ENCODE results near the gene TALDO1. TPM values are rescaled to one million over a fixed set of nuclear protein-coding genes. Genes with fewer than 3 reads are reported as not detected.

TALDO1 gene
- total and polyA plus RNA-seq, 2 donors (not counting 3 experiments of a cell fraction or from before 2014, with no cell fraction given): 211 to 294 TPM

DNA sequence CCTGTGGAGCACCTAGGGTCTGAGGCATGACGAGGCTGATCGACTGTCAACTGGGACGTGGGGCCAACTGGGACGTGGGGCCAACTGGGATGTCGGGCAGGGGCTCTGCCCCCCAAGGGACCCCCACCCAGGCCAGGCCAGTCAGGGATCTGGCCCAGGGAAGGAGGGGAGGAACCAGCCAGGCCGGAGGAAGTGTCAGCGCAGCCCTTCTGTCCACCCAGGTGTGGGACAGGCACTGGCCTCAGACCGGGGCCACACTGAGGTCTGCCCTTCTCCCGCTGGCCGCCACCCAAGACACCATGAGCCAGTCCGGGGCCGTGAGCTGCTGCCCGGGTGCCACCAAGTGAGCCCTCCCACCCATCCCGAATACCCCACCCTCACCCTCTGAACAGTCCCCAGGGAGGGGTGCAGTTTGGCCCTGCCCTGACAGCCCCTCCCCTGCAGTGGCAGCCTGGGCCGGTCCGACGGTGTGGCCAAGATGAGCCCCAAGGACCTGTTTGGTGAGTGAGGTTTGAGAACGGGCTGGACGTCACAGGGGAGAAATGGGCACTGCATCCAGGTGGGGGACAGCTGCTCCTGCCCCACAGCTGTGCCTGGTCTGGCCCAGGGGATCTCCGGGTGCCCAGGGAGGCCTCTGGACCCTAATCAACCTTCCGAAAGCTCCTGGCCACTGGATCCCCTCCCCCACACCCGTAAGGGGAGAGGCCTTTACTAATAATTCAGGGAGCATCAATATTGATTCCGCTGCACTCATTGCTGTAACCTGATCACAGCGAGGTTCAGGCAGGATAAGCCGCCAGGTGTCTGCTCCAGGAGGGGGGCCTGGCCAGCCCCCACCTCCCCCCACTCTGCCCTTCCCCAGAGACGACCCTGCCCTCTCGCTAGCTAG, 37.9 kb upstream of the TALDO1 start:
- intact Hi-C loops (cut with micrococcal nuclease): no loop called here
- H3K79me2 ChIP-seq (ENCODE audit: control insufficient read depth, insufficient read depth, low read length): no peaks in the 10 kb centered on the region

More for the DNA sequence above, 37.9 kb upstream of the TALDO1 start:
- POLR2A ChIA-PET: no interaction called here
- no TSS peak for BruUV-seq (replicated peaks)
- Histone ChIP-seq H3K4me2 (ENCODE audit: insufficient read depth, low read length) (no peak overlapping the region), H3K36me3 (ENCODE audit: control insufficient read depth in 2 of 2, extremely low read depth in 1 of 2, insufficient read depth in 2 of 2, low read length in 2 of 2) (no peaks in the 10 kb centered on the region), H3K27ac (ENCODE audit: insufficient read depth, low read depth, low read length) (no peak overlapping the region), H2AFZ (ENCODE audit: low read depth, low read length) (no peak overlapping the region), H3K4me3 (replicated peaks in 1 of 3; ENCODE audit: insufficient read depth in 1 of 3, low read depth in 1 of 3, low read length in 3 of 3) (no peak overlapping the region), H3K9me3 (replicated peaks; ENCODE audit: control insufficient read depth, insufficient read depth, low read length) (no peaks in the 10 kb centered on the region), H3K4me1 (ENCODE audit: control insufficient read depth, extremely low read depth, insufficient read depth, low read length) (peaks cover 5% of the 10 kb centered on the region), H3K27me3 (ENCODE audit: control insufficient read depth in 2 of 2, insufficient read depth in 2 of 2, low read length in 2 of 2) (no peaks in the 10 kb centered on the region), H3K9ac (replicated peaks; ENCODE audit: extremely low read depth, insufficient read depth, low read length) (no peak overlapping the region), H3K9me1 (replicated peaks; ENCODE audit: control insufficient read depth, extremely low read depth, insufficient read depth, low read length) (no peaks in the 10 kb centered on the region), H4K20me1 (replicated peaks; ENCODE audit: control insufficient read depth, extremely low read depth, insufficient read depth, low read length) (no peaks in the 10 kb centered on the region)
- TF ChIP-seq, protein P1, sequence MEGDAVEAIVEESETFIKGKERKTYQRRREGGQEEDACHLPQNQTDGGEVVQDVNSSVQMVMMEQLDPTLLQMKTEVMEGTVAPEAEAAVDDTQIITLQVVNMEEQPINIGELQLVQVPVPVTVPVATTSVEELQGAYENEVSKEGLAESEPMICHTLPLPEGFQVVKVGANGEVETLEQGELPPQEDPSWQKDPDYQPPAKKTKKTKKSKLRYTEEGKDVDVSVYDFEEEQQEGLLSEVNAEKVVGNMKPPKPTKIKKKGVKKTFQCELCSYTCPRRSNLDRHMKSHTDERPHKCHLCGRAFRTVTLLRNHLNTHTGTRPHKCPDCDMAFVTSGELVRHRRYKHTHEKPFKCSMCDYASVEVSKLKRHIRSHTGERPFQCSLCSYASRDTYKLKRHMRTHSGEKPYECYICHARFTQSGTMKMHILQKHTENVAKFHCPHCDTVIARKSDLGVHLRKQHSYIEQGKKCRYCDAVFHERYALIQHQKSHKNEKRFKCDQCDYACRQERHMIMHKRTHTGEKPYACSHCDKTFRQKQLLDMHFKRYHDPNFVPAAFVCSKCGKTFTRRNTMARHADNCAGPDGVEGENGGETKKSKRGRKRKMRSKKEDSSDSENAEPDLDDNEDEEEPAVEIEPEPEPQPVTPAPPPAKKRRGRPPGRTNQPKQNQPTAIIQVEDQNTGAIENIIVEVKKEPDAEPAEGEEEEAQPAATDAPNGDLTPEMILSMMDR (IDR thresholded peaks at IDR 0.05; ENCODE audit: extremely low read depth in 1 of 2, insufficient read depth in 1 of 2, low read depth in 1 of 2, low read length in 2 of 2): no peak
- TF ChIP-seq GATA2 (IDR thresholded peaks at IDR 0.05; ENCODE audit: insufficient read depth, insufficient read length, low read depth, low read length): no peak
- TF ChIP-seq MYC (IDR thresholded peaks at IDR 0.05; ENCODE audit: low read depth, low read length): no peak
- no peak for TF ChIP-seq POLR2AphosphoS5 (IDR thresholded peaks at IDR 0.05; ENCODE audit: insufficient read depth, low read depth, low read length)
- TF ChIP-seq POLR2A (IDR thresholded peaks at IDR 0.05; ENCODE audit: low read depth, low read length): no peak
- no peak for TF ChIP-seq EZH2 (IDR thresholded peaks at IDR 0.05; ENCODE audit: borderline replicate concordance, low read depth, low read length, severe bottlenecking)
- TF ChIP-seq FOS (IDR thresholded peaks at IDR 0.05; ENCODE audit: borderline replicate concordance, insufficient read depth, low read length): no peak
- TF ChIP-seq, protein P2, sequence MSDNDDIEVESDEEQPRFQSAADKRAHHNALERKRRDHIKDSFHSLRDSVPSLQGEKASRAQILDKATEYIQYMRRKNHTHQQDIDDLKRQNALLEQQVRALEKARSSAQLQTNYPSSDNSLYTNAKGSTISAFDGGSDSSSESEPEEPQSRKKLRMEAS (IDR thresholded peaks at IDR 0.05; ENCODE audit: insufficient read depth, insufficient read length): no peak
- no peak for TF ChIP-seq JUN (IDR thresholded peaks at IDR 0.05; ENCODE audit: borderline replicate concordance, insufficient read depth, insufficient read length, low read depth)
- dilution Hi-C loops (cut with MboI; ENCODE audit: extremely low pct_ligation_motif_present, low sequenced_read_pairs): no loop called here
- FAIRE-seq: no peak
- CTCF ChIA-PET: interaction anchor here (0.6 kb wide), 1 partner anchor 17 kb away, joined by 3 read pairs; no protein-coding TSS in a partner anchor
- no peak for DNase-seq (ENCODE audit: low read depth, low spot score)

Measured in endothelial cell of umbilical vein (primary cell).